ENCODE measurements around the gene HLA-G. TPM values are rescaled to one million over a fixed set of nuclear protein-coding genes. Genes with fewer than 3 reads are reported as not detected.
"Not testable (repeated sequence)": the region's sequence is repeated elsewhere in the genome, so short reads cannot be mapped to it uniquely, and the experiment has no call there.

The HLA-G gene
- total RNA-seq = not detected in 2 replicates
- 0.20 TPM for polyA plus RNA-seq (2012)

GRCh38 chr6:29827579-29828470 is at the start of gene HLA-G:
HLA-G (plus strand) TSS chr6:29827825; CDS start chr6:29827845, 20 bp downstream.
- no peak for DNase-seq (ENCODE audit: low read depth)

- DNase-seq (ENCODE audit: low read depth) = not testable (repeated sequence)
These were observed 47.5 kb upstream of the HLA-G start for GRCh38 chr6:29780019-29780698.

GRCh38 chr6:29789176-29789575 is 38.4 kb upstream of the HLA-G start:
- DNase-seq (ENCODE audit: low read depth) = no peak

GRCh38 chr6:29790626-29791025 is 37.0 kb upstream of the HLA-G start:
- no peak for DNase-seq (ENCODE audit: low read depth)

- no peak for DNase-seq (ENCODE audit: low read depth)
These were observed 36.5 kb upstream of the HLA-G start for GRCh38 chr6:29791162-29791561.

- DNase-seq (ENCODE audit: low read depth) = no peak
These were observed 35.9 kb upstream of the HLA-G start for GRCh38 chr6:29791786-29792122.

GRCh38 chr6:29792123-29793035 is 35.2 kb upstream of the HLA-G start:
- DNase-seq (ENCODE audit: low read depth) = peak; percentile 5

- DNase-seq (ENCODE audit: low read depth) = no peak
These were observed 34.6 kb upstream of the HLA-G start for GRCh38 chr6:29793036-29793356.

- DNase-seq (ENCODE audit: low read depth) = no peak
These were observed 33.8 kb upstream of the HLA-G start for GRCh38 chr6:29793796-29794195.

GRCh38 chr6:29796026-29796425 is 31.6 kb upstream of the HLA-G start:
- DNase-seq (ENCODE audit: low read depth) = no peak

- peak; percentile 1 for DNase-seq (ENCODE audit: low read depth)
These were observed 30.5 kb upstream of the HLA-G start for GRCh38 chr6:29797135-29797534.

GRCh38 chr6:29797966-29798365 is 29.7 kb upstream of the HLA-G start:
- no peak for DNase-seq (ENCODE audit: low read depth)

- no peak for DNase-seq (ENCODE audit: low read depth)
These were observed 27.4 kb upstream of the HLA-G start for GRCh38 chr6:29800254-29800653.

GRCh38 chr6:29806387-29806786 is 21.2 kb upstream of the HLA-G start:
- DNase-seq (ENCODE audit: low read depth) = no peak

GRCh38 chr6:29809249-29809648 is 18.4 kb upstream of the HLA-G start:
- DNase-seq (ENCODE audit: low read depth) = peak; percentile 20

- DNase-seq (ENCODE audit: low read depth) = no peak
These were observed 17.3 kb upstream of the HLA-G start for GRCh38 chr6:29810371-29810770.

- DNase-seq (ENCODE audit: low read depth) = no peak
These were observed 16.2 kb upstream of the HLA-G start for GRCh38 chr6:29811377-29811776.

- DNase-seq (ENCODE audit: low read depth) = no peak
These were observed 14.6 kb upstream of the HLA-G start for GRCh38 chr6:29813066-29813465.

- DNase-seq (ENCODE audit: low read depth) = no peak
These were observed 13.8 kb upstream of the HLA-G start for GRCh38 chr6:29813809-29814208.

GRCh38 chr6:29814379-29815117 is 13.1 kb upstream of the HLA-G start:
- DNase-seq (ENCODE audit: low read depth) = no peak
